HG03571 (cell line): ENCODE data around the gene CCDC146.

Source experiments
- ATAC-seq: cut with Tn5 transposase; IDR thresholded peaks from one replicate; pipeline ENCODE4 v1.9.1; 2021; ENCODE audit not compliant: unreplicated experiment

The CCDC146 gene

GRCh38 chr7:77282897-77283296 is 160.5 kb downstream of the CCDC146 start:
- ATAC-seq: no peak

- ATAC-seq: no peak
Observed at GRCh38 chr7:77284005-77284404, 161.6 kb downstream of the CCDC146 start.

GRCh38 chr7:77284616-77285015 is 162.2 kb downstream of the CCDC146 start:
- no peak for ATAC-seq

- ATAC-seq: no peak
Observed at GRCh38 chr7:77288676-77289320, 166.4 kb downstream of the CCDC146 start.

GRCh38 chr7:77289387-77289786 is 167.0 kb downstream of the CCDC146 start:
- no peak for ATAC-seq

GRCh38 chr7:77290425-77290824 is 168.0 kb downstream of the CCDC146 start:
- no peak for ATAC-seq

- ATAC-seq: no peak
Observed at GRCh38 chr7:77293046-77293445, 170.6 kb downstream of the CCDC146 start.

GRCh38 chr7:77295549-77295948 is 173.1 kb downstream of the CCDC146 start:
- no peak for ATAC-seq

- ATAC-seq: no peak
Observed at GRCh38 chr7:77306231-77307067, 184.0 kb downstream of the CCDC146 start.

- ATAC-seq: no peak
Observed at GRCh38 chr7:77308792-77309191, 186.4 kb downstream of the CCDC146 start.

GRCh38 chr7:77309714-77310220 is 187.4 kb downstream of the CCDC146 start:
- ATAC-seq: no peak

- ATAC-seq: no peak
Observed at GRCh38 chr7:77310982-77311381, 188.6 kb downstream of the CCDC146 start.

- no peak for ATAC-seq
Observed at GRCh38 chr7:77313085-77313484, 190.7 kb downstream of the CCDC146 start.

GRCh38 chr7:77313876-77314480 is 191.6 kb downstream of the CCDC146 start:
- ATAC-seq: no peak

GRCh38 chr7:77315182-77315591 is 192.8 kb downstream of the CCDC146 start:
- no peak for ATAC-seq

- ATAC-seq: no peak
Observed at GRCh38 chr7:77316219-77316978, 194.0 kb downstream of the CCDC146 start.

GRCh38 chr7:77318019-77318418 is 195.6 kb downstream of the CCDC146 start:
- no peak for ATAC-seq

- ATAC-seq: no peak
Observed at GRCh38 chr7:77320137-77320536, 197.7 kb downstream of the CCDC146 start.

- ATAC-seq: no peak
Observed at GRCh38 chr7:77320714-77321113, 198.3 kb downstream of the CCDC146 start.

GRCh38 chr7:77321300-77321699 is 198.9 kb downstream of the CCDC146 start:
- no peak for ATAC-seq

GRCh38 chr7:77326131-77326530 is 203.7 kb downstream of the CCDC146 start:
- no peak for ATAC-seq
